ENCODE measurements around the gene ADA. TPM values are rescaled to one million over a fixed set of nuclear protein-coding genes. Genes with fewer than 3 reads are reported as not detected.

The ADA gene
- total RNA-seq, 4 donors from 2014 or later, result 2.6 to 5.4 (median 2.9) TPM

DNA sequence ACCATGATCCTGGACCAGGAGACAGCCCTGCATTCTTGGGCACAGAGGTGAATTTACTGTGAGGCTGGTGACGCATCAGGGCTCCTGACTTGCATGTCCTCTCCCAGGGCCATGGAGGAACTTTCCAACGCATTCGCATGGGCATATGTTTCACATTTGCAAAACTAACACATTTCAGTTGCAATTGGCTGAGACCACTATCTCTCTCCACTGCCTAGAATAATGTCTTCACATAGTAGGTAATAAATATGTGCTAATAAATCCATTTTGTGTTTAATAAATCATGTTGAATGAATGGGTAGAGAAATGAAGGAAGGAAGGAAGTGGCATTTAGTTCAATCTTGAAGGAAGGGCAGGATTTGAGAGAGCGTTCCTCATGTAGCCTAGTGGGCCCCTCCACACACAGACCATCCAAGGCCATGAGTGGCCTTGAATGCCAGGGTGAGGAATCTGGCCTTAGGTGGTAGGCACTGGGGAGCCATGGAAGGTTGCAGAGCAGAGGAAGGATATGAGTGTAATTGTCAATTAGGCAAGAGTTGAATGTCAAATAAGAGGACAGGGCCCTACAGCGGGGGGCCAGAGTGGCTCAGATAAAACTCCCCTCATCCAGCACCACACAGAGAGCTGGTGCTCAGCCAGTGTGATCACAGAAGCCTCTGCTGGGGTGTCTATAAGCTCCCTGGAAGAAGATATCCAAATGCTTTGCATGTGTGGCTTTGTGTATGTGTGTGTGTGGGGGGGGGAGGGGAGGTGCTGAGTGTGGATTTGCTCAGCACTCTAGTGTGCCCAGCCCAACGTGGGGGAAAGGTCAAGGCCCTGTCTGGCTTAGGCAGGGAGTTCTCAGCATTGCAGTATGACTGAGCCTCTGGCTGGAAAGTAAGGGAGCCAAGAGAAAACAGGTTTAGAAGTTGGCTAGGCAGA is 32.8 kb upstream of the ADA start:
- intact Hi-C loops (cut with DNase I; ENCODE audit: low total_unique reads) (no loop called here), in situ Hi-C loops (cut with MboI; ENCODE audit: low pct_ligation_motif_present in 1 of 4, low pct_unique_long_range_greater_than_20kb in 1 of 4, low sequenced_read_pairs in 3 of 4) (loop anchor here in 3 of 4 donors (5.0 to 25.0 kb wide), 4 partner anchors 53 to 183 kb away; no protein-coding TSS in a partner anchor)
- Histone ChIP-seq H3K36me3 (no peaks in the 10 kb centered on the region), H3K9me3 (no peaks in the 10 kb centered on the region), H3K27me3 (no peaks in the 10 kb centered on the region), H3K4me1 (peaks cover 0 to 9% (median 0%) of the 10 kb centered on the region in 4 donors), H3K4me3 (no peak overlapping the region), H3K27ac (no peak overlapping the region)
- TF ChIP-seq, protein P1, sequence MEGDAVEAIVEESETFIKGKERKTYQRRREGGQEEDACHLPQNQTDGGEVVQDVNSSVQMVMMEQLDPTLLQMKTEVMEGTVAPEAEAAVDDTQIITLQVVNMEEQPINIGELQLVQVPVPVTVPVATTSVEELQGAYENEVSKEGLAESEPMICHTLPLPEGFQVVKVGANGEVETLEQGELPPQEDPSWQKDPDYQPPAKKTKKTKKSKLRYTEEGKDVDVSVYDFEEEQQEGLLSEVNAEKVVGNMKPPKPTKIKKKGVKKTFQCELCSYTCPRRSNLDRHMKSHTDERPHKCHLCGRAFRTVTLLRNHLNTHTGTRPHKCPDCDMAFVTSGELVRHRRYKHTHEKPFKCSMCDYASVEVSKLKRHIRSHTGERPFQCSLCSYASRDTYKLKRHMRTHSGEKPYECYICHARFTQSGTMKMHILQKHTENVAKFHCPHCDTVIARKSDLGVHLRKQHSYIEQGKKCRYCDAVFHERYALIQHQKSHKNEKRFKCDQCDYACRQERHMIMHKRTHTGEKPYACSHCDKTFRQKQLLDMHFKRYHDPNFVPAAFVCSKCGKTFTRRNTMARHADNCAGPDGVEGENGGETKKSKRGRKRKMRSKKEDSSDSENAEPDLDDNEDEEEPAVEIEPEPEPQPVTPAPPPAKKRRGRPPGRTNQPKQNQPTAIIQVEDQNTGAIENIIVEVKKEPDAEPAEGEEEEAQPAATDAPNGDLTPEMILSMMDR (IDR thresholded peaks at IDR 0.05), result no peak
- TF ChIP-seq POLR2A (IDR thresholded peaks at IDR 0.05) (no peak), EP300 (IDR thresholded peaks at IDR 0.05; ENCODE audit: low read depth) (no peak), POLR2AphosphoS5 (IDR thresholded peaks at IDR 0.05) (no peak)
- DNase-seq, result peak; percentile 45
- 77 to 83% methylated on average over 2 to 6 of the region's 6 CpGs for WGBS, 2 donors (ENCODE audit: low coverage in 1 of 2)

DNA sequence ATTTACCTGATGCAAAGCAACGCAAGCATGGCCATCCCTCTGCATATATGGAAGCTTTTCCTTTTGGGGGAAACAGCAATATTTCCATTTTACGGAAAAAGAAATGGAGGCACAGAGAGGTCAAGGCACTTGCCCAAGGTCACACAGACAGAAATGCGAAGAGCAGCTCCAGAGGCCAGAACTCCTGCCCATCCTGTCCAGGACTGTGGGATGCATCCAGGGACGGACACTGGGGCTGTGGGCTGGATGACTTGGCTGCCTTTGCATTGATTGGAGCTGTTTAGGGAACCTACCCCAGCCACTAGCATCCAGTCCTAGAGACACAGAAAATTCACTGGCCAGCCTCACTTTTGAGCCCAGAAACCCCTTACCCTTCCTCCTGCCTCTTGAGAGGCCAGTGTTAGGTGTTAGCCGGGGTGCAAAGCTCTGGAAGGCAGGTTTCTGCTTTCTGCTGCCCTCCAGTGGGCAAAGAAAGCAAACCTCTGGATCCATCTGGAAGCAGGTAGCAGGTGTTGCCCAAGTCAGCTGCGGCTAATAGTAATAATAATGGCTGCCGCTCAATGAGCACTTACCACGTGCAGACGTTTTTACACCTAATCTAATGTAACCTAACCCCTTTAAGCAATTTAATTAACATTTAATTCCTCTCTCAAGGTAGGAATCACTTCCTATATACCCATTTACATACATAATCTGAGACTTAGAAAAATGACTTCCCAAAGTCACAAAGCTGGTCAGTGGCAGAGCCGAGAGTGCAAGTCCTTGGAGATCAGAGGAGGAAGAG is 32.0 kb upstream of the ADA start:
- Histone ChIP-seq H3K27ac (no peak overlapping the region), H3K9me3 (no peaks in the 10 kb centered on the region), H3K27me3 (no peaks in the 10 kb centered on the region), H3K4me1 (peaks cover 0 to 9% (median 0%) of the 10 kb centered on the region in 4 donors), H3K4me3 (no peak overlapping the region), H3K36me3 (no peaks in the 10 kb centered on the region)
- TF ChIP-seq POLR2AphosphoS5 (IDR thresholded peaks at IDR 0.05) (no peak), POLR2A (IDR thresholded peaks at IDR 0.05) (no peak)
- TF ChIP-seq, protein P1 (IDR thresholded peaks at IDR 0.05), result peak; percentile 28 to 66 (median 42)
- intact Hi-C loops (cut with DNase I; ENCODE audit: low total_unique reads) (loop anchor here (2.0 kb wide), 1 partner anchor 49 kb away; no protein-coding TSS in a partner anchor), in situ Hi-C loops (cut with MboI; ENCODE audit: low pct_ligation_motif_present in 1 of 4, low pct_unique_long_range_greater_than_20kb in 1 of 4, low sequenced_read_pairs in 3 of 4) (loop anchor here in 3 of 4 donors (5.0 to 25.0 kb wide), 4 partner anchors 54 to 184 kb away; no protein-coding TSS in a partner anchor)
- WGBS, 2 donors (ENCODE audit: low coverage in 1 of 2), result 58 to 63% methylated on average over 4 to 10 of the region's 10 CpGs
- peak; percentile 56 for DNase-seq

DNA sequence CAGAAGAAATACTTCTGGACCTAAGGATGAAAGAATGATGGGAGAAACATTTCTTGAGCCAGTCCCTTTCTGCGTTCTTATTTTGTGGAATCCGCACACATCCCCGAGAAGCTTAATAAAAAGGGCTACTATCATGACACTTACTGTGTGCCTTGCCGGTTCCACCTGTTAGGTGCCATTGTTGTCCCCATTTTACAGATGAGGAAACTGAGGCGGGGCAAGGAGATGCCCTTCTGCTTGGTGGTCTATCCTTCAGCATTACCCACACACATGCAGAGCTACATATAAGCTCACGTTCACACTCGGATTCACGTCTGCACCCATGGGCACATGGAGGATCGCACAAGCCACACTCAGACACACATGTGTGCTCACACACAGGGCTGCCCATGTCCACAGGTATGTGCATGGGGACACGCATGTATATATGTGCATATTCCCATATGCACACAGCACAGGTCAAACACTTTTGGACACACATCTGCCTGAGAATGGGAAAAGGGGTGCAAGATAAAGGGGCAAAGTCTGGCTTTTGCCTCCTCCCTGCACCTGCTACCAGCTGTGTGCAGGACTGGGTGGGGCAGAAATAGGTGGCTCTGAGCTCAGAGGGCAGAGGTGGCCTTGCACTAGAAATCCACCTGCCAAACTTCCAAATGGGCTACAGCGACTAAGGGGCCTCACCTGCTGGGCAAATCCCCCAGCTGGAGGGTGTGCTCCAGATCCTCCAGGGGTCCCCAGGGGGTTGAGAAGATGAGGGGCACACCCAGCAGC is 30.5 kb upstream of the ADA start:
- H3K9me3 ChIP-seq, result no peaks in the 10 kb centered on the region
- H3K27ac ChIP-seq, result no peak overlapping the region
- intact Hi-C loops (cut with DNase I; ENCODE audit: low total_unique reads), result loop anchor here (2.0 kb wide), 1 partner anchor 51 kb away; no protein-coding TSS in a partner anchor
- TF ChIP-seq POLR2AphosphoS5 (IDR thresholded peaks at IDR 0.05) (no peak), EP300 (IDR thresholded peaks at IDR 0.05; ENCODE audit: low read depth) (no peak), POLR2A (IDR thresholded peaks at IDR 0.05) (no peak)
- TF ChIP-seq, protein P1 (IDR thresholded peaks at IDR 0.05), result no peak
- H3K4me3 ChIP-seq, result no peak overlapping the region
- H3K36me3 ChIP-seq, result no peaks in the 10 kb centered on the region
- peaks cover 0 to 9% (median 0%) of the 10 kb centered on the region in 4 donors for H3K4me1 ChIP-seq
- 83 to 87% methylated on average over 1 to 11 of the region's 11 CpGs for WGBS, 2 donors (ENCODE audit: low coverage in 1 of 2)
- in situ Hi-C loops (cut with MboI; ENCODE audit: low pct_ligation_motif_present in 1 of 4, low pct_unique_long_range_greater_than_20kb in 1 of 4, low sequenced_read_pairs in 3 of 4), result loop anchor here in 3 of 4 donors (5.0 to 25.0 kb wide), 4 partner anchors 55 to 185 kb away; no protein-coding TSS in a partner anchor
- DNase-seq, result no peak
- H3K27me3 ChIP-seq, result no peaks in the 10 kb centered on the region
